Ovary (tissue), 3 donors: ENCODE data around the gene RBX1.

Experiments
- EP300 ChIP-seq: sonication (generic); formaldehyde crosslinking; IDR thresholded peaks from one replicate; pipeline ENCODE4 v1.6.1; 2017; ENCODE audit warnings: antibody characterized with exemption
- TF ChIP-seq, protein P1 (sequence below), 3 donors: fragments of 450-650 bp in 2 of 3; fragments of 200-600 bp in 1 of 3; IDR thresholded peaks; one replicate each; pipeline versions ENCODE4 v1.5.1 to v1.8.0; 2016 to 2022; ENCODE audit warnings: antibody characterized with exemption in 3 of 3, mild to moderate bottlenecking in 1 of 3
- donor health status: DM: no; HTN: no; CAD: no.

DNA sequence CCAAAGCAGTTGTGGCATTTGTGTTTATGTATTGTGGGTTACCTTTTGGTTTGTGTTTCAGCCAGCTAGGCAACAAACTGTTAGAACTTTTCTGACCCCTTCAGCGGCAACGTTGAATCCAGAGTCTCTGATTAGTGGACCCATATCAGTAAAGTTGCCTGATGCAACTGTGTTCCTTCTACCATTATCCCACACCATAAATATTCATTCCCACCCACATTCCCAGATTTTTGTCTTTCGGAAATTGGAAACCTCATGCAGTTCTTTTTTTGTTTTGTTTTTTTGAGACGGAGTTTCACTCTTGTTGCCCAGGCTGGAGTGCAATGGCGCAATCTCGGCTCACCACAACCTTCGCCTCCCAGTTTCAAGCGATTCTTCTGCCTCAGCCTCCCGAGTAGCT is 30.7 kb upstream of the RBX1 start:
- TF ChIP-seq, protein P1, sequence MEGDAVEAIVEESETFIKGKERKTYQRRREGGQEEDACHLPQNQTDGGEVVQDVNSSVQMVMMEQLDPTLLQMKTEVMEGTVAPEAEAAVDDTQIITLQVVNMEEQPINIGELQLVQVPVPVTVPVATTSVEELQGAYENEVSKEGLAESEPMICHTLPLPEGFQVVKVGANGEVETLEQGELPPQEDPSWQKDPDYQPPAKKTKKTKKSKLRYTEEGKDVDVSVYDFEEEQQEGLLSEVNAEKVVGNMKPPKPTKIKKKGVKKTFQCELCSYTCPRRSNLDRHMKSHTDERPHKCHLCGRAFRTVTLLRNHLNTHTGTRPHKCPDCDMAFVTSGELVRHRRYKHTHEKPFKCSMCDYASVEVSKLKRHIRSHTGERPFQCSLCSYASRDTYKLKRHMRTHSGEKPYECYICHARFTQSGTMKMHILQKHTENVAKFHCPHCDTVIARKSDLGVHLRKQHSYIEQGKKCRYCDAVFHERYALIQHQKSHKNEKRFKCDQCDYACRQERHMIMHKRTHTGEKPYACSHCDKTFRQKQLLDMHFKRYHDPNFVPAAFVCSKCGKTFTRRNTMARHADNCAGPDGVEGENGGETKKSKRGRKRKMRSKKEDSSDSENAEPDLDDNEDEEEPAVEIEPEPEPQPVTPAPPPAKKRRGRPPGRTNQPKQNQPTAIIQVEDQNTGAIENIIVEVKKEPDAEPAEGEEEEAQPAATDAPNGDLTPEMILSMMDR (IDR thresholded peaks at IDR 0.05), result no peak
- no peak for TF ChIP-seq EP300
